NCI-H2171 (cell line): ENCODE results near the gene VAMP1.
"Not testable (repeated sequence)": the region's sequence is repeated elsewhere in the genome, so short reads cannot be mapped to it uniquely, and the experiment has no call there.

Experiments
- DNase-seq: peaks from one replicate; lab custom pipeline; 2025; lab: John Stamatoyannopoulos, UW

Gene VAMP1

DNA sequence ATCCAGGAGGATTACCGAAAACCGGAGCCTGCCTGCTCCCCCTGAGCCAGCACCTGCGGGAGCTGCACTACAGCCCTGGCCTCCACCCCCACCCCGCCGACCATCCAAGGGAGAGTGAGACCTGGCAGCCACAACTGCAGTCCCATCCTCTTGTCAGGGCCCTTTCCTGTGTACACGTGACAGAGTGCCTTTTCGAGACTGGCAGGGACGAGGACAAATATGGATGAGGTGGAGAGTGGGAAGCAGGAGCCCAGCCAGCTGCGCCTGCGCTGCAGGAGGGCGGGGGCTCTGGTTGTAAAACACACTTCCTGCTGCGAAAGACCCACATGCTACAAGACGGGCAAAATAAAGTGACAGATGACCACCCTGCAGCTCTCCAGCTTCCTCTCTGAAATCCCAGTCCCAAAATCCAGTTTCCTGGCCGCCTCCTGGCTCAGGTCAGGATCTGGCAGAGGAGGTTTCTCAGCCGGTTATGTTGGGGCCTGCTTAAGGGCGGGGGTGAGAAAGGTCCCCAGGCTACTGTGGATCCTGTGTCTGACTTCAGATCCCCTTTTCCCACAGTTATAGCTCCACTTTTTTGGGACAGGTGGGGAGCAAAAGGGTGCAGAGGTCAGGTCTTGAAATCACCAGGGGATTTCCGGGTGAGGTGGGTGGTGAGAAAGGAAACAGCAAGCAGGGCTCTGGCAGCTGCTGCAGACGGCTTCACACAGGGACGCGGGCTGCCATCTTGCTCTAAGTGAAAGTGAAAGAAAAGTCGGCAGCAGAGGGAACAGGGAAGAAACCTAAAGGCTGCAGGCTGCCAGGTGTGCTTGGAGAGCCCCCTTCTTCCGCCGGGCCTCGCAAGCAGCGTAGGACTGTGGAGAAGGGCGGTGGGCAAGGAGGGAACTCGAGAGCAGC is 18.9 kb downstream of the VAMP1 start, which contains the start of gene TAPBPL:
TSS of gene TAPBPL (plus strand) at position 695 of the 897 bp plus-strand sequence. CDS start 207 bp downstream, outside the sequence.
- peak; percentile 99 for DNase-seq

DNA sequence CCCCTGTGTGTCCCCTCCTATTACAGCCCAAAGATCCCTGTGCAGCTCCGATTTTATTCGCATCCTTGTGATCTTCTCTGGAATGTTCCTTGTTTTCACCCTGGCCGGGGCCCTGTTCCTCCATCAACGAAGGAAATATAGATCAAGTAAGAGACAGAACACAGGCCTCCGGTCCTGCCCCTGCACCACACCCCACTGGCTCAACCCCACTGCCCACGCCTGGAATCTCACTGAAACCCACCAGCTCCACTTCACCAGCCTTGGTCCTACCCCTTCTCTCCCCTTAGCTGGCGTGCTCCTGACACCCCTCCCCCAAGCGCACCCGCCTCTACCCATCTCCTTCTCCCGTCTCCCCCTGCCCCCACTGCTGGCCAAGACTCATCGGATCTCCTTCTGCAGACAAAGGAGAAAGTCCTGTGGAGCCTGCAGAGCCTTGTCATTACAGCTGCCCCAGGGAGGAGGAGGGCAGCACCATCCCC is 19.6 kb downstream of the VAMP1 start:
- DNase-seq = no peak

DNA sequence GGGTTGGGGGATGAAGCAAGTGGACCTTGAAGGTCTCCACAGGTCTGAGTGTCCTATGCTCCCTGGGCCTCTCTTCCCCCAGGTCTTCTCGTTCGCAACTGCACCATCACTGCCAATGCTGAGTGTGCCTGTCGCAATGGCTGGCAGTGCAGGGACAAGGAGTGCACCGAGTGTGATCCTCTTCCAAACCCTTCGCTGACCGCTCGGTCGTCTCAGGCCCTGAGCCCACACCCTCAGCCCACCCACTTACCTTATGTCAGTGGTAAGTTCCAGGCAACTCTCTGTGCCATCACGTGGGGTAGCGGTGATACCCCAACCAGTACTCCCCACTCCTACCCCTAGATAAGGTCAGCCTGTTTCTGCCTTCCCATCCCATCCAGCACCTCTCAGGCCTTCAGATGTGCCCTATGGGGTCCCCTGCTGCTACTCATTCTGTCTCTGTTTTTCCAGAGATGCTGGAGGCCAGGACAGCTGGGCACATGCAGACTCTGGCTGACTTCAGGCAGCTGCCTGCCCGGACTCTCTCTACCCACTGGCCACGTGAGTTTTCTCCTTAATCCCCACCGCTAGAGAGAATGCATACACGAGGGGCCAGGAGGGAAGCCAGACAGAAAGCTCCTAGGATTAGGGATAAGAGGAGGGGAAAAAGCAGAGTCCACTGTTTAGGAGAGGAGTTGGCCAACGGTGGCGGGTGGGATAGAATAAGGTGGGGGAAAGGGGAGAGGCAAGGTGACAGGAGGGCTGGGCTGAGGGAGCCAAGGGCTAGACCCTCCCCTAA is 20.2 kb downstream of the VAMP1 start:
- no peak for DNase-seq

DNA sequence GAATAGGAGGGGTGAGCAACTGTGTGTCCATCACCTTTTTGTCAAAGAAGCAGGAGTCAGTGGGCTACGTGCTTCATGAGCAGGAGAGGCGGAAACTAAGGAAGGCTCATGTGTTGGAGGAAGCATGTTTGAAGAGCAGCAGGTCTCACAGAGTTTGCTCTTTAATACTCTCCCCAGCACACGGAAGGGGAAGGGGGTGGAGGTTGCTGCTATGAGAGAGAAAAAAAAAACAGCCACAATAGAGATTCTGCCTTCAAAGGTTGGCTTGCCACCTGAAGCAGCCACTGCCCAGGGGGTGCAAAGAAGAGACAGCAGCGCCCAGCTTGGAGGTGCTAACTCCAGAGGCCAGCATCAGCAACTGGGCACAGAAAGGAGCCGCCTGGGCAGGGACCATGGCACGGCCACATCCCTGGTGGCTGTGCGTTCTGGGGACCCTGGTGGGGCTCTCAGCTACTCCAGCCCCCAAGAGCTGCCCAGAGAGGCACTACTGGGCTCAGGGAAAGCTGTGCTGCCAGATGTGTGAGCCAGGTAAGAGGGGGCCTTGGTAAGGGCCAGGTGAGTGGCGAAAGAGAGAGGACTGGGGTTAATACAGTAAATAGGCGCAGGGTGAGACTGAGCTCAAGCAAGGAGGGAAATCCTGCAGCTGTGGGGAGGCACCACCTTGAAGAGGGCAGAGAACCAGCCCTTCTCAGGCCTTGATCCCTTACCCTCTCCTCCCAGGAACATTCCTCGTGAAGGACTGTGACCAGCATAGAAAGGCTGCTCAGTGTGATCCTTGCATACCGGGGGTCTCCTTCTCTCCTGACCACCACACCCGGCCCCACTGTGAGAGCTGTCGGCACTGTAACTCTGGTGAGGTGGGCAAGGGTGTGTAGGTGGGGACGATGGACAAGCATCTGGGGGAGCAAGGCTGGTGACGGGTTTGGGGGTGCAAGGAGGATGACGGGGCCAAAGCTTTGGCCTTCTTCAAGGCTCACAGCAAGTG is 25.5 kb downstream of the VAMP1 start, which contains the start of gene CD27:
TSS of gene CD27 (plus strand) at position 252 of the 985 bp plus-strand sequence. CDS start at position 393, 141 bp downstream.
- DNase-seq = no peak

DNA sequence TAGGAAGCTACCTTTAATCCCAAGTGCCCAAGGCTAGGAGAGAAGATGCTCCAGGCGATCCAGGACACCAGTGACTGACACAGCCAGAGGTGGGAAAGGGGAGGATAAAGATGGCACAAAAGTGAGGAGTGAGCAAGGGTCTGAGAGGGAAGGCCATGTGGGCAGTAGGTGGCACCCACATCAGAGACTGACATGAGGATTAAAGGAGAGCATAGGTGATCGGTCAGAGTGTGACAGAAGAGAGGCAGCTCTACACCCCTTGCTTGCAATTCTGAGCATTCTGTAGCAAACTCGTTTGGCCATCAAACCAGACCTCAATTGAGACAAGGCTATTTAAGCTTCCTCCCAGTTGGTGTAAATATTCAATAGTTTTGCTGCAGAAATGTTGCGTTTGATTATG is 26.4 kb downstream of the VAMP1 start:
- DNase-seq = no peak

DNA sequence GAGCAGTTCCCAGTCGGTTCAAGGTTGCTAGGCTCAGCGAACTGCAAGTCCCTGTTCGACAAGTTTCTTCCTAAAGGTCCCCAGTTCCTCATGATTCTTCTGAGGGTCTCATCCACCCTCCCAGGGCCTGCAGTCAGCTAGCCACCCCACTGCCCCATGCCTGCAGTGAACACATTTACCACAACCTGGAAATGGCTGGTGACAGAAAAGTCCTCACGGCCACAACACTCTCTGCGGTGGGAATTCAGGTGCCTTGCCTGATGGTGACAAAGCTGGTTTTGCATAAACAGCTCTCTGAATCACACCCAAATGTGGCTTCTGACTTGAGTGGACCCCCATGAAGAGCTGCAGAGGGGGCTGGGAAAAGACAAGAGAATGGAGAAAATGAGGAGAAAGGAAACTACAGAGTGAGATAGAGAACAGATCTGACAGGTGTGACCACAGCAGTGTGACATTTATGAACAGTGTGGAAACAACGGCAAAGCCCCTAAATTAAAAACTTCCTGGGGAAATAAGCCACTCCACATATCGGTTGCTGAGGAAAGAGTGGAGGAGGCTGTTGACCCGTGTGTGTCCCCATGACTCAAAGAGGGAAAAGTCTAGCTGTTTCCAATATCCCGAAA is 27.0 kb downstream of the VAMP1 start:
- no peak for DNase-seq

DNA sequence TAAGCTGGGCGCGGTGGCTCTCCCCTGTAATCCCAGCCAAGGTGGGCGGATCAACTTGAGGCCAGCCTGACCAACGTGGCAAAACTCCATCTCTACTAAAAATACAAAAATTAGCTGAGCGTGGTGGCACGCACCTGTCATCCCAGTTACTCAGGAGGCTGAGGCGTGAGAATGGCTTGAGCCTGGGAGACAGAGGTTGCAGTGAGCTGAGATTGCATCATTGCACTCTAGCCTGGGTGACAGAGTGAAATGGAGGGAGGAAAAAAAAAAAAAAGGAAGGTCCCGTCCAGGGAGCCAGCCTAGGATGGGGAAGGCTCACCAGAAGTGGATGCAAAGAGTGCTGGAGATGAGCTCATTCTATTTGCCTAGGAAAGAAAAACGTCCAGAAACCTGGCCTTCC is 27.6 kb downstream of the VAMP1 start:
- DNase-seq = no peak

DNA sequence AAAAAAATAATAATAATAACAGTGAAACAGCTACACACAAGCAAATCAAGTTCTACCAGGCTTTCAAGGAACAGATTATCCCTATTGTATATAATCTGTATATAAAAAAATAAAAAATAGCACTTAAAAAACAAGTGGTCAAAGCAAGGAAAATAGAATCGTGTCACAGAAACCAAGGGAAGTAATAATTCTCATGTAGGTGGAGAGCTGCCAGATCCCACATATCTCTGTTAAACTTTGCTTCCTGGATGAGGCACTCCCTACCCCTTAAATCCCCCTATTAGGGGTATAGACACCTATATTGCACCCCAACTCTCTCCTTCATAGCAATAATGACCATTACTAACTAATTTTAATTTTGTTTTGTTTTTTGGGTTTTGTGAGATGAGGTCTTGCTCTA is 30.1 kb downstream of the VAMP1 start:
- no peak for DNase-seq

DNA sequence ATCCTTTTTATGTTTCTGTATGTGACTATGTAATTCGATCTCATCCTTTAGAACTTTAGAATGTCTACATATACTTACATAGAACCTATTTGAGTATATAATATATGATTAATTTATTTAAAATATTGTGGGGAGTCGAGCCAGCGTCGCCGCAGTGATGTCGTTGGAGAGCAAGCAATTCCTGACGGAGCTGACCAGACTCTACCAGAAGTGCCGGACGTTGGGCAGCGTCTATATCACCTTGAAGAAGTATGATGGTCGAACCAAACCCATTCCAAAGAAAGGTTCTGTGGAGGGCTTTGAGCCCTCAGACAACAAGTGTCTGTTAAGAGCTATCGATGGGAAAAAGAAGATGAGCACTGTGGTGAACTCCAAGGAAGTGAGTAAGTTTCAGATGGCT is 32.1 kb downstream of the VAMP1 start:
- DNase-seq = no peak

DNA sequence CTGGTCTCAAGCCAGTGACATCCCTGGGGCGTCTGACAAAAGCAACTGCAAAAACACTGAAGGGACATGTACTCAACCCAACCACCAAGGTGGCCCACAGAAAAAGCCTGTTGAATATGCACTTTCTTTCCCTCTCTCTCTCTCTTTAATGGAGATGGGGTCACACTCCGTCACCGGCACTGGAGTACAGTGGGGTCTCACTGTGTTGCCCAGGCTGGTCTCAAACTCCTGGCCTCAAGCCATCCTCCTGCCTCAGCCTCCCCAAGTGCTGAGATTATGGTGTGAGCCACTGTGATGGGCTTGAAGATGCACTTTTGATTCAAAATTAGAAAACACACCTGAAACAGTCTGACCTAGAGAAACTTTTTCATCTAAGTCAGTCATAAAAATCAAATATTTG is 32.9 kb downstream of the VAMP1 start:
- DNase-seq = no peak

DNA sequence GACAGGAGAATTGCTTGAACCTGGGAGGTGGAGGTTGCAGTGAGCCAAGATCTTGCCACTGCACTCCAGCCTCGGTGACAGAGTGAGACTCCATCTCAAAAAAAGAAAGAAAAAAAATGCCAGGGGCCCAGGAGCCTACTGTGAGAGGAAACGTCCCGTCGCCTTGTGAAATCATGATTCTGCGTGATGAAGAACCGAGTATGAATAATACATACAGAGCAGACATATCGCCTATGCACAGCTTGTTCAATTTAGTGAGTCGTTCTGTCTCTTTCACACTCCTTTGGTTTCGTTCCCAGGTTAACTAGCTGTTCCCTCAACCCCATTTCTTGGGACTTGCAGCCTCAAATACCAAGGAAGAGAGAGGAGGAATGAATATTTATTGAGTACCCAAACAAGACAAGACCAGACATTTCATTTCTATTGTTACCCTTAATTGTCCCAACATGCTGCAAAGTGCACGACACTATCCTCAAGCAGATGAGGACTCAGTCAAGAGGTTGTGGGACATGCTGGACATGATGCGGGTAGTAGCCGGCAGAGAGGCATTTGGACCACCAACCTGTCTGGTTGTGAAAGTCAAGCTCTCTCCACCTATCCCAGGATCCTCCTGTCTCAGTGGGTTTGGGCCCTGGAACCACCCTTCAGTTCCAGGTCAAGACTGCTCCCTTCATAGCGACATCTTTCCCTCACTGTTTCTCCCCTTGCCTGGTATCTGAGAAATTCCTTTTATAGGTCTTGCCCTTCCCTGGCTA is 34.3 kb downstream of the VAMP1 start:
- no peak for DNase-seq

DNA sequence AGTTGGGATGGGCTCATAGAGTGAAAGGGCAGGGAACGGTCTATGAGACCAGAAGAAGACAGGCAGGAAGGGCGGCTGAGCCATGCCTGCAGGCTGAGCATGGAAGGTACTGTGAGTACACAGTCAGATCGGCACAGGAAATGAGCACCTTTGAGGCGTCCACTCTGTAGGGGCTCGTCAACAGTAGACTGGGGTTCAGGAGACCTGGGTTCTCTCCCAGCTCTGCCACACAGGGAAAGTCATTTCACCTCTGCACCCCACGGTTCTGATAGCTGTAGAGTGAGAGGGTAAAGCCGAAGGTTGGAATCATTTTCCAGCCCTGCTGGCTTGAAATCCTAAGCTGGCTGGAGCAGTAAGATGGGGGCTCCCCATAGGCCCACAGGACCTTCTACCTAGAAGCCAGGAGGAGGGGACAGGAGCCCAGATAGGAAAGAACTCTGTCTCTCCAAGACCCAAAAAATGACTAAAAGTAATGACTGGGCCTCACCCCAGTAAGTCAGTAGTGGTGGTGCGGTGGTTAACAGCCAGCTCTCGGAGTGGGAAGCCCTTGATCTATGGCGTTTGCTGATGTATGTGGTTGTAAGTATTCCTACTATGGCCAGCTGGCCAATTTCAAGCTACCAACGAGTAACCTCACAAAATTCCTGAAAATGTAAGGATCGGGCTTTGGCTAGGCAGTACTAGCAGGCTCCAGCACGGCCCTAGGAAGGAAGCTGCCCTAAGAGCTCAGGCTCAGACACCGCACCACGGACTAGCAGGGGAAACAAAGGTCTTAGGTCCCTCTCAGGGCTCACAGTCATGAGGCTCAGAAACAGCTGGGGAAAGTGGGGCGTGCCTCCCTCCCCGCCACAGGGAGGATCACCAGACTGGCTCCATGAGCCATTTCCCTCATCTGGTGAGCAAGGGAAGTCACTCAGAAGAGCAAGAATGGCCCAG is 36.0 kb downstream of the VAMP1 start:
- no peak for DNase-seq

DNA sequence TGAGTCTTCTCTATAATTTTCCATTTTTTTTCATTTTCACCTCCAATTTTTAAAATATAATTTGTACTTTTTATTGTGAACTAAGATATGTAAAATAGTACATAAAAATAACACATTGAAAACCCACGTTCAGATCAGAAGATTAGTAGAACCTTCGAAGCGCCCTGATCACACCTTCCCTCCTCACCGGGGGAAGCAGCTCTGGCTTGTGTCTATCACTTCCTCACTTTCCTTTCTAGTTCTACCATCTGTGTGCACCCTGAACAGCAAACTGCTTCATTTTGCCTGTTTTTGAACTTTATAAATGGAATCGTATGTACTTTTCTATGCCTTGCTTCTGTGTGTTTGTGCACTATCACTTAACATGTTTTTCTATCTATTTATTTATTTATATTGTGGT is 37.5 kb downstream of the VAMP1 start:
- DNase-seq = no peak

DNA sequence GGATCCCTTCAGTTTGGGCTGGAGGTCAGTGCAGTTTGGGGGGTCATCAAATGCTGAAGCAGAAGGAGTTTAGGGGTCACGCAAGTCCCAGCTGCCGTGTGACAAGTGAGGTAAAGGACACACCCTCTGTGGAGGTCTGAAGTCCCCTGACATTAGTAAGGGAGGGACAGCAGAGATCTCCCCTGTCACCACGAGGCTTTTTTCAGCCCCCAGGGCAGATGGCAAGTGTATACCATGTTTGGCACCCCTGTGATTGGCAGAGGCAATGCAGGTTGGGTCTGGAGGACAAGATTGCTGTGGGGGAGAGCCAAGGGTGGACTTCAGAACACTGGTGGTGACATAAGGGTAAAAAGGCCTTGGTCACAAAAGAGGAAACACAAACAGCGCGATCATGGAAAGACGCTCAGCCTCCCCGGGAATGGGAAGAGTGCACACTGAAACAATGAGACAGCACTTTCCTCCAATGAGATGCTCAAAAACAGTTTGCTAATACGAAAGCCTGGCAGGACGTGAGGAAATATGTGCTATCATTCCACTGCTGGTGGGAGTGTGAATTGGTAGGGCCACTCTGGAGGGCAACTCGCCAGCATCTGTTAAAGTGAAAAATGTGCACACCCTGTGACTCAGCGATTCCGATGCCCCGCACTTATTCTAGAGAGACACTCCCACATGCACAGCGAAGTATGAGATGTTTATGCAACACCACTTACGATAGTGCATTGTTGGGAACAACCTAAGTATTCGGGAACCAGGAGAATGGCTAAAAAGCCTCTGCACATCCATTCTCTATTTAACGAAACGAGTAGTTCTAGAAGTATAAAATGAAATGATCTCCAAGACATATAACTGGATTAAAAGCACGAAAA is 40.1 kb downstream of the VAMP1 start:
- DNase-seq = no peak

DNA sequence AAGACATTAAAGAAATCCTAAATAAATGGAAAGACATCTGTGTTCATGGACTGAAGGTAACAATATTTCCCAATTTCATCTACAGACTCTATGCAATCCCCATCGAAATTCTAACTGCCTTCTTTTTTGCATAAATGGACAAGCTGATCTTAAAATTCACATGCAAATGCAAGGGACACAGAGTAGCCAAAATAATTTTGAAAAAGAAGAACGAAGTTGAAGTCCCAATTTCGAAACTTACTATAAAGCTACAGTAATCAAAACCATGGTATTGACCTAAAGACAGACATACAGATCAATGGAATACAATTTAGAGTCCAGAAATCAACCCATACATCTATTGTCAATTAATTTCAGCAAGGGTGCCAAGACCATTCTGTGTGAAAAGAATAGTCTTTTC is 42.2 kb downstream of the VAMP1 start:
- DNase-seq = no peak

DNA sequence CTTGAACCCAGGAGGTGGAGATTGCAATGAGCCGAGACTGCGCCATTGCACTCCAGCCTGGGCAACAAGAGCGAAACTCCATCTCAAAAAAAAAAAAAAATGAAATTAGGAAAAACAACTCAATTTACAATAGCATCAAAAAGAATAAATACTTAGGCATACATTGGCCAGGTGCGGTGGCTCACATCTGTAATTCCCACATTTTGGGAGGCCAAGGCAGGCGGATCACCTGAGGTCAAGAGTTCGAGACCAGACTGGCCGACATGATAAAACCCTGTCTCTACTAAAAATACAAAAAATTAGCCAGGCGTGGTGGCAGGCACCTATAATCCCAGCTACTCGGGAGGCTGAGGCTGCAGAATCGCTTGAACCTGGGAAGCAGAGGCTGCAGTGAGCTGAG is 42.7 kb downstream of the VAMP1 start:
- DNase-seq = not testable (repeated sequence)

DNA sequence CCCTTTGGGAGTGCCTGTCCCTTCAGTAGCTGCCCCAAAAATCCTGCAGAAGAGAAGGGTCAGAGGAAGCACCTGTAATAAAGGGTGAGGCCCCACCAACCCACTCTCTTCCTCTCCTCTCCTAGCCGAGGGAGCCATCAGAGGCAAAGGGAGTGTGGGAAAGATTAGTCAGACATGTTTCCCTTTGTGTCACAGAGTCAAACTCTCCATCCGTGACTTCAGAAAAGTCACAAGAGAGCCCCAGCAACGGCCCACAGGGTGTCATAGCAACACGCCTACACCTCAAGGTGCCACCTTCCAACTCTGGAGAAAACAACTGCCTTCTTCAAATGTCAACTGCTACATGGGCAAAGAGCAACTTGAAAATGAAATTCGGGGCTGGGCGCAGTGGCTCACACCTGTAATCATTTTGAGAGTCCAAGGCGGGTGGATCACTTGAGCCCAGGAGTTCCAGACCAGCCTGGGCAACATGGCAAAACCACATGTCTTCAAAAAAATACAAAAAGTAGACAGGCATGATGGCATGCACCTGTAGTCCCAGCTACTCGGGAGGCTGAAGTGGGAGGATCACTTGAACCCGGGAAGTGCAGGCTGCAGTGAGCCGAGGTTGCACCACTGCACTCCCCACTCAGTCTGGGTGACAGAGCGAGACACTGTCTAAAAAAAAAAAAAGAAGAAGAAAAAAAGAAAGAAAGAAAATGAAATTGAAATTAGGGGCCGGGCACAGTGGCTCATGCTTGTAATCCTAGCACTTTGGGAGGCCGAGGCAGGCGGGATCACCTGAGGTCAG is 43.4 kb downstream of the VAMP1 start:
- DNase-seq = no peak
